HG03103 (cell line): ENCODE results near the gene EVX2.

Experiments used
- ATAC-seq: cut with Tn5 transposase; IDR thresholded peaks from one replicate; pipeline ENCODE4 v1.9.1; 2021; ENCODE audit warnings: low read depth; ENCODE audit not compliant: unreplicated experiment

Gene EVX2

GRCh38 chr2:176085120-176085788, 1.5 kb upstream of the EVX2 start:
- no peak for ATAC-seq

GRCh38 chr2:176084611-176085119, 903 bp upstream of the EVX2 start:
- no peak for ATAC-seq

GRCh38 chr2:176082824-176083751, 674 bp downstream of the EVX2 start:
- ATAC-seq: no peak

GRCh38 chr2:176082525-176082823, 1.3 kb downstream of the EVX2 start:
- no peak for ATAC-seq

GRCh38 chr2:176081837-176082524, 1.8 kb downstream of the EVX2 start:
- no peak for ATAC-seq

GRCh38 chr2:176081376-176081836, 2.4 kb downstream of the EVX2 start:
- no peak for ATAC-seq

- ATAC-seq: no peak
Measured at GRCh38 chr2:176080540-176081375, 3.0 kb downstream of the EVX2 start.

GRCh38 chr2:176079831-176080539, 3.8 kb downstream of the EVX2 start:
- ATAC-seq: no peak

- ATAC-seq: no peak
Measured at GRCh38 chr2:176079285-176079830, 4.4 kb downstream of the EVX2 start.

GRCh38 chr2:176078541-176079284, 5.0 kb downstream of the EVX2 start:
- ATAC-seq: no peak

GRCh38 chr2:176076796-176077195, 7.0 kb downstream of the EVX2 start:
- ATAC-seq: no peak

- ATAC-seq: no peak
Measured at GRCh38 chr2:176076063-176076462, 7.7 kb downstream of the EVX2 start.

GRCh38 chr2:176075481-176075880, 8.3 kb downstream of the EVX2 start:
- ATAC-seq: no peak

- ATAC-seq: no peak
Measured at GRCh38 chr2:176074919-176075425, 8.8 kb downstream of the EVX2 start.

GRCh38 chr2:176072951-176073904, 10.5 kb downstream of the EVX2 start:
- no peak for ATAC-seq

GRCh38 chr2:176072292-176072669, 11.5 kb downstream of the EVX2 start:
- ATAC-seq: no peak
